Mesothelial cell of epicardium (in vitro differentiated cells): Measurements from ENCODE around the gene KYNU. TPM values are rescaled to one million over a fixed set of nuclear protein-coding genes. Genes with fewer than 3 reads are reported as not detected.
"Not testable (repeated sequence)": the region's sequence is repeated elsewhere in the genome, so short reads cannot be mapped to it uniquely, and the experiment has no call there.

Experiments used
- DNase-seq, 2 experiments: peaks; one replicate each; pipeline ENCODE4 v3.0.0; 2021; ENCODE audit warnings: low spot score in 2 of 2; ENCODE audit not compliant: unreplicated experiment in 2 of 2
- H3K27ac Mint-ChIP-seq: 2 replicates; pipeline ENCODE4 v1.8.0; 2021; ENCODE audit warnings: mixed read lengths
- H3K27me3 Mint-ChIP-seq: 2 replicates; pipeline ENCODE4 v1.8.0; 2021; ENCODE audit warnings: low read depth, mixed read lengths
- H3K36me3 Mint-ChIP-seq: 2 replicates; pipeline ENCODE4 v1.8.0; 2021; ENCODE audit warnings: mixed read lengths
- H3K4me1 Mint-ChIP-seq: 2 replicates; pipeline ENCODE4 v1.8.0; 2021; ENCODE audit warnings: mixed read lengths
- H3K4me3 Mint-ChIP-seq: 2 replicates; pipeline ENCODE4 v1.8.0; 2021; ENCODE audit warnings: mild to moderate bottlenecking, moderate library complexity, mixed read lengths
- H3K9me3 Mint-ChIP-seq: 2 replicates; pipeline ENCODE4 v1.8.0; 2021; ENCODE audit warnings: mixed read lengths
- CTCF ChIP-seq: fragments of 200-600 bp; sonication (generic); IDR thresholded peaks from one replicate; pipeline ENCODE4 v1.5.0; 2021; ENCODE audit warnings: antibody characterized with exemption; ENCODE audit not compliant: unreplicated experiment
- total RNA-seq: library from RNA; stranded (reverse); gene quantifications from 3 replicates; pipeline ENCODE4 v1.2.1, GENCODE V29; 2021

Gene KYNU
- total RNA-seq, 1 donor from 2014 or later: 0.09 TPM

- H3K4me1 Mint-ChIP-seq: no peaks in the 10 kb centered on the region
- DNase-seq: no peak
- no peaks in the 10 kb centered on the region for H3K27me3 Mint-ChIP-seq
- no peak overlapping the region for H3K4me3 Mint-ChIP-seq
- H3K9me3 Mint-ChIP-seq: peaks cover 4% of the 10 kb centered on the region
- no peak overlapping the region for H3K27ac Mint-ChIP-seq
- no peaks in the 10 kb centered on the region for H3K36me3 Mint-ChIP-seq
- no peak for TF ChIP-seq CTCF
These were observed 11.0 kb upstream of the KYNU start for GRCh38 chr2:142866426-142866825.

- DNase-seq: no peak
- H3K27me3 Mint-ChIP-seq: no peaks in the 10 kb centered on the region
- peaks cover 4% of the 10 kb centered on the region for H3K9me3 Mint-ChIP-seq
- no peaks in the 10 kb centered on the region for H3K36me3 Mint-ChIP-seq
- no peaks in the 10 kb centered on the region for H3K4me1 Mint-ChIP-seq
- H3K4me3 Mint-ChIP-seq: no peak overlapping the region
- H3K27ac Mint-ChIP-seq: no peak overlapping the region
- TF ChIP-seq CTCF: no peak
These were observed 10.3 kb upstream of the KYNU start for GRCh38 chr2:142867136-142867535.

GRCh38 chr2:142868229-142868762 is 9.2 kb upstream of the KYNU start:
- H3K36me3 Mint-ChIP-seq: no peaks in the 10 kb centered on the region
- H3K4me3 Mint-ChIP-seq: no peak overlapping the region
- no peak for TF ChIP-seq CTCF
- peaks cover 4% of the 10 kb centered on the region for H3K9me3 Mint-ChIP-seq
- no peaks in the 10 kb centered on the region for H3K4me1 Mint-ChIP-seq
- H3K27me3 Mint-ChIP-seq: no peaks in the 10 kb centered on the region
- no peak overlapping the region for H3K27ac Mint-ChIP-seq
- DNase-seq: no peak

- not testable (repeated sequence) for H3K27ac Mint-ChIP-seq, H3K36me3 Mint-ChIP-seq, H3K4me1 Mint-ChIP-seq, H3K9me3 Mint-ChIP-seq, DNase-seq, H3K27me3 Mint-ChIP-seq, H3K4me3 Mint-ChIP-seq
These were observed 8.4 kb upstream of the KYNU start for GRCh38 chr2:142869065-142869460.

- H3K4me1 Mint-ChIP-seq: peaks cover 10% of the 10 kb centered on the region
- no peak for DNase-seq
- no peak overlapping the region for H3K27ac Mint-ChIP-seq
These were observed 7.9 kb upstream of the KYNU start for GRCh38 chr2:142869461-142870106.

GRCh38 chr2:142870526-142870925 is 6.9 kb upstream of the KYNU start:
- H3K4me3 Mint-ChIP-seq: no peak overlapping the region
- TF ChIP-seq CTCF: no peak
- H3K27ac Mint-ChIP-seq: no peak overlapping the region
- H3K36me3 Mint-ChIP-seq: no peaks in the 10 kb centered on the region
- DNase-seq: no peak
- H3K9me3 Mint-ChIP-seq: peaks cover 4% of the 10 kb centered on the region
- H3K4me1 Mint-ChIP-seq: peaks cover 16% of the 10 kb centered on the region
- no peaks in the 10 kb centered on the region for H3K27me3 Mint-ChIP-seq

More at GRCh38 chr2:142869461-142870106, 7.9 kb upstream of the KYNU start:
- H3K36me3 Mint-ChIP-seq: no peaks in the 10 kb centered on the region
- H3K9me3 Mint-ChIP-seq: peaks cover 4% of the 10 kb centered on the region
- no peaks in the 10 kb centered on the region for H3K27me3 Mint-ChIP-seq
- no peak overlapping the region for H3K4me3 Mint-ChIP-seq
- TF ChIP-seq CTCF: no peak
